ENCODE data around the gene KANSL3.
A peak's percentile ranks its signal among the peaks of the same experiment; 100 is the strongest.

The KANSL3 gene

GRCh38 chr2:96580771-96581170, 57.3 kb downstream of the KANSL3 start:
- H3K4me3 ChIP-seq (ENCODE audit: low read depth, low read length) = no peak overlapping the region
- TF ChIP-seq, protein P1, sequence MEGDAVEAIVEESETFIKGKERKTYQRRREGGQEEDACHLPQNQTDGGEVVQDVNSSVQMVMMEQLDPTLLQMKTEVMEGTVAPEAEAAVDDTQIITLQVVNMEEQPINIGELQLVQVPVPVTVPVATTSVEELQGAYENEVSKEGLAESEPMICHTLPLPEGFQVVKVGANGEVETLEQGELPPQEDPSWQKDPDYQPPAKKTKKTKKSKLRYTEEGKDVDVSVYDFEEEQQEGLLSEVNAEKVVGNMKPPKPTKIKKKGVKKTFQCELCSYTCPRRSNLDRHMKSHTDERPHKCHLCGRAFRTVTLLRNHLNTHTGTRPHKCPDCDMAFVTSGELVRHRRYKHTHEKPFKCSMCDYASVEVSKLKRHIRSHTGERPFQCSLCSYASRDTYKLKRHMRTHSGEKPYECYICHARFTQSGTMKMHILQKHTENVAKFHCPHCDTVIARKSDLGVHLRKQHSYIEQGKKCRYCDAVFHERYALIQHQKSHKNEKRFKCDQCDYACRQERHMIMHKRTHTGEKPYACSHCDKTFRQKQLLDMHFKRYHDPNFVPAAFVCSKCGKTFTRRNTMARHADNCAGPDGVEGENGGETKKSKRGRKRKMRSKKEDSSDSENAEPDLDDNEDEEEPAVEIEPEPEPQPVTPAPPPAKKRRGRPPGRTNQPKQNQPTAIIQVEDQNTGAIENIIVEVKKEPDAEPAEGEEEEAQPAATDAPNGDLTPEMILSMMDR (IDR thresholded peaks at IDR 0.05; ENCODE audit: low read depth, low read length, missing control alignments) = no peak
- no peak for DNase-seq (ENCODE audit: low read depth)
- in situ Hi-C loops (cut with HindIII; ENCODE audit: low sequenced_read_pairs) = no loop called here

DNA sequence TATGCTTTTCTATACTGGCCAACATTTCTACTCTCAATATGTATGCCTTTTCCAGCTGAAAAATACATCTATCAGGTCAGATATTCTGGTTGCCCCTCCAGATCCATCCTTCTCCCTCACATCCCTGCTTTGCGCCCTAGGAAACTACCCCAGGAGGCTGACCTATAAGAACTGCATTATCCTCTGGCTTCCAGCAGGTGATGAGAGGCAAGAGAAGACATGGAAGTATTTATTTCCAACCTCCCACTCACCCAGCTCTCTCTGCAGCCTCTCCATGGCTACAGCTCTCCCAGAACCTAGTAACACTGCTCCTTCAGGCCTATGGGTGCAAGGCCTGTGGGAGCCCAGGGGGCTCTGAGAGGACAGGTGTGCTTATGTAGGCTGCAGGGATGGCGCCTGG, 58.7 kb downstream of the KANSL3 start:
- TF ChIP-seq, protein P1 (IDR thresholded peaks at IDR 0.05; ENCODE audit: low read depth, low read length, missing control alignments) = no peak
- no peak for DNase-seq (ENCODE audit: low read depth)
- H3K4me3 ChIP-seq (ENCODE audit: low read depth, low read length) = no peak overlapping the region
- in situ Hi-C loops (cut with HindIII; ENCODE audit: low sequenced_read_pairs) = no loop called here

- DNase-seq (ENCODE audit: low read depth) = no peak
- in situ Hi-C loops (cut with HindIII; ENCODE audit: low sequenced_read_pairs) = no loop called here
- no peak overlapping the region for H3K4me3 ChIP-seq (ENCODE audit: low read depth, low read length)
- TF ChIP-seq, protein P1 (IDR thresholded peaks at IDR 0.05; ENCODE audit: low read depth, low read length, missing control alignments) = no peak
These were observed 59.4 kb downstream of the KANSL3 start for GRCh38 chr2:96578731-96579130.

GRCh38 chr2:96577501-96577900, 60.6 kb downstream of the KANSL3 start:
- no peak for DNase-seq (ENCODE audit: low read depth)
- in situ Hi-C loops (cut with HindIII; ENCODE audit: low sequenced_read_pairs) = no loop called here
- H3K4me3 ChIP-seq (ENCODE audit: low read depth, low read length) = no peak overlapping the region
- TF ChIP-seq, protein P1 (IDR thresholded peaks at IDR 0.05; ENCODE audit: low read depth, low read length, missing control alignments) = no peak

DNA sequence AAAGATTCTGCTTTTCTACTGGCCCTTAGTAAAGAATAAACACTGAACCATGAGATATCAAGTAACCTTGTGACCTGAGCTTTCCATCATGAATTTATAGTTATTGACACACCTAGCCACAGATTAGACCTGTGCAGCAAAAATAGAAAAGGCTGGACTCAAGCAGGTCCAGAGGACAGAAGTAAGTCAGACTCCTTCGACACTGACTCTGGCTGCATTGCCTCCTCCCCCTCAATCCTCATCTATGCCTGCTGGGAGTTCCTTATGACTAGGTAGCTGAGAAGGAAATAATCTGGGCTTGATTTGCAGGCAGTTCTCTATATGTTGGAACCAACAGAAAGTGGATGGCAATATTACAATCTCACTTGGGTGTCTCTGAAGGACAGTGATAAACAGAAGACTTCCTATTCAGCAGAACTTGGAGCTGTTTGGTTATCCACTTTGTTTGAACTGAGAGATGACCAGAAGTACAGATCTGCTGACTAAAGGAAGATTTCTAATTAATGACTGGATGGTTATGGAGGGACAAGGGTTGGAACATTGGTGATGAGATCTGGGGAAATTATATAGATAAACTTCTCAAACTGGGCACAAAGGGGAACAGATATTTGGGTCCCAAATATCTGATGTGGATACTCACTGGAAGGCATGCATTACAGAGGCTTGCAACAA, 62.2 kb downstream of the KANSL3 start:
- in situ Hi-C loops (cut with HindIII; ENCODE audit: low sequenced_read_pairs) = no loop called here
- H3K4me3 ChIP-seq (ENCODE audit: low read depth, low read length) = no peak overlapping the region
- DNase-seq (ENCODE audit: low read depth) = no peak
- TF ChIP-seq, protein P1 (IDR thresholded peaks at IDR 0.05; ENCODE audit: low read depth, low read length, missing control alignments) = no peak

GRCh38 chr2:96574364-96574763, 63.7 kb downstream of the KANSL3 start:
- TF ChIP-seq, protein P1 (IDR thresholded peaks at IDR 0.05; ENCODE audit: low read depth, low read length, missing control alignments) = peak; percentile 22
- in situ Hi-C loops (cut with HindIII; ENCODE audit: low sequenced_read_pairs) = no loop called here
- no peak for DNase-seq (ENCODE audit: low read depth)

More at GRCh38 chr2:96574364-96574763, 63.7 kb downstream of the KANSL3 start:
- no peak overlapping the region for H3K4me3 ChIP-seq (ENCODE audit: low read depth, low read length)
